ENCODE data around the gene ADAMTSL1. TPM values are rescaled to one million over a fixed set of nuclear protein-coding genes. Genes with fewer than 3 reads are reported as not detected.

ADAMTSL1 gene
- total and polyA plus RNA-seq, 2 of the 13 experiments (the other 11 are each of a cell fraction or from before 2014, with no cell fraction given): not detected

GRCh38 chr9:18579536-18579935, 105.6 kb downstream of the ADAMTSL1 start:
- in situ Hi-C loops (cut with HindIII; ENCODE audit: extremely low pct_ligation_motif_present, low pct_unique_long_range_greater_than_20kb) (no loop called here), intact Hi-C loops (cut with micrococcal nuclease; ENCODE audit: unreplicated experiment) (no loop called here)
- Histone ChIP-seq H3K4me3 (replicated peaks in 1 of 3; ENCODE audit: insufficient read depth in 1 of 3, low read depth in 2 of 3, low read length in 3 of 3) (no peak overlapping the region), H3K27ac (ENCODE audit: extremely low read length, insufficient read depth, low read length) (no peak overlapping the region), H3K79me2 (ENCODE audit: insufficient read depth, low read length) (no peaks in the 10 kb centered on the region), H3K4me1 (ENCODE audit: insufficient read depth, low read length) (no peaks in the 10 kb centered on the region), H3K4me2 (ENCODE audit: low read depth, low read length) (no peak overlapping the region), H3K36me3 (replicated peaks in 1 of 2; ENCODE audit: control insufficient read depth in 1 of 2, insufficient read depth in 2 of 2, low read length in 2 of 2) (no peaks in the 10 kb centered on the region), H3K9ac (ENCODE audit: insufficient read depth, low read depth, low read length) (no peak overlapping the region), H2AFZ (ENCODE audit: low read length) (no peak overlapping the region), H4K20me1 (ENCODE audit: insufficient read depth, low read length) (no peaks in the 10 kb centered on the region), H3K9me3 (ENCODE audit: low read length) (no peaks in the 10 kb centered on the region), H3K27me3 (ENCODE audit: control insufficient read depth in 1 of 2, insufficient read depth in 2 of 2, low read length in 2 of 2) (no peaks in the 10 kb centered on the region)
- POLR2A ChIA-PET: no interaction called here
- TF ChIP-seq SRF (IDR thresholded peaks at IDR 0.05; ENCODE audit: low read depth, low read length) (no peak), PREB (CRISPR knock-in tag; IDR thresholded peaks at IDR 0.05) (no peak), EP300 (IDR thresholded peaks at IDR 0.05; ENCODE audit: low read depth in 2 of 2, low read length in 2 of 2) (no peak), EP300 (CRISPR knock-in tag; IDR thresholded peaks at IDR 0.05; ENCODE audit: borderline replicate concordance) (no peak), SIN3B (IDR thresholded peaks at IDR 0.05; ENCODE audit: low read length) (no peak), ARID2 (CRISPR knock-in tag; IDR thresholded peaks at IDR 0.05; ENCODE audit: borderline replicate concordance) (no peak), ZBTB7B (CRISPR knock-in tag; IDR thresholded peaks at IDR 0.05) (no peak)
- no TSS peak for BruUV-seq (replicated peaks)
- DNase-seq (ENCODE audit: low spot score) (no peak), ATAC-seq (no peak), FAIRE-seq (no peak)
- CTCF ChIA-PET (ENCODE audit: low intra/inter-chr PET ratio, low total read pairs): no interaction called here
- WGBS (ENCODE audit: low lambda C conversion rate): under 1% methylated on average over 2 of the region's 2 CpGs

GRCh38 chr9:18580151-18580550, 106.2 kb downstream of the ADAMTSL1 start:
- FAIRE-seq: no peak
- POLR2A ChIA-PET: no interaction called here

More at GRCh38 chr9:18580151-18580550, 106.2 kb downstream of the ADAMTSL1 start:
- ATAC-seq (no peak), DNase-seq (ENCODE audit: low spot score) (no peak)
- in situ Hi-C loops (cut with HindIII; ENCODE audit: extremely low pct_ligation_motif_present, low pct_unique_long_range_greater_than_20kb) (no loop called here), intact Hi-C loops (cut with micrococcal nuclease; ENCODE audit: unreplicated experiment) (no loop called here)
- no peaks in the 10 kb centered on the region for H3K79me2 ChIP-seq (ENCODE audit: insufficient read depth, low read length)
- H3K4me2 ChIP-seq (ENCODE audit: low read depth, low read length): no peak overlapping the region
- H3K9ac ChIP-seq (ENCODE audit: insufficient read depth, low read depth, low read length): no peak overlapping the region
- WGBS (ENCODE audit: low lambda C conversion rate): 0% methylated on average over 1 of the region's 1 CpG
- H4K20me1 ChIP-seq (ENCODE audit: insufficient read depth, low read length): no peaks in the 10 kb centered on the region
- no peak overlapping the region for H3K27ac ChIP-seq (ENCODE audit: extremely low read length, insufficient read depth, low read length)
- H2AFZ ChIP-seq (ENCODE audit: low read length): no peak overlapping the region
- H3K36me3 ChIP-seq (replicated peaks in 1 of 2; ENCODE audit: control insufficient read depth in 1 of 2, insufficient read depth in 2 of 2, low read length in 2 of 2): no peaks in the 10 kb centered on the region
- CTCF ChIA-PET (ENCODE audit: low intra/inter-chr PET ratio, low total read pairs): no interaction called here
- H3K27me3 ChIP-seq (ENCODE audit: control insufficient read depth in 1 of 2, insufficient read depth in 2 of 2, low read length in 2 of 2): no peaks in the 10 kb centered on the region
- no peak overlapping the region for H3K4me3 ChIP-seq (replicated peaks in 1 of 3; ENCODE audit: insufficient read depth in 1 of 3, low read depth in 2 of 3, low read length in 3 of 3)
- no TSS peak for BruUV-seq (replicated peaks)
- H3K4me1 ChIP-seq (ENCODE audit: insufficient read depth, low read length): no peaks in the 10 kb centered on the region
- no peaks in the 10 kb centered on the region for H3K9me3 ChIP-seq (ENCODE audit: low read length)
- no peak for TF ChIP-seq FOXO1 (CRISPR knock-in tag; IDR thresholded peaks at IDR 0.05)
- TF ChIP-seq ELF3 (CRISPR knock-in tag; IDR thresholded peaks at IDR 0.05): no peak
- no peak for TF ChIP-seq ZNF660 (CRISPR knock-in tag; IDR thresholded peaks at IDR 0.05; ENCODE audit: borderline replicate concordance, low read depth)
- no peak for TF ChIP-seq EED (CRISPR knock-in tag; IDR thresholded peaks at IDR 0.05)
- no peak for TF ChIP-seq ZBTB34 (CRISPR knock-in tag; IDR thresholded peaks at IDR 0.05)
- no peak for TF ChIP-seq CERS6 (CRISPR knock-in tag; IDR thresholded peaks at IDR 0.05)
- no peak for TF ChIP-seq NFYB (CRISPR knock-in tag; IDR thresholded peaks at IDR 0.05)
- no peak for TF ChIP-seq AGO1 (IDR thresholded peaks at IDR 0.05; ENCODE audit: low read depth, low read length, poor library complexity, severe bottlenecking)
- no peak for TF ChIP-seq HNF4G (IDR thresholded peaks at IDR 0.05; ENCODE audit: borderline replicate concordance, low read depth, low read length)
- TF ChIP-seq HNF4G (CRISPR knock-in tag; IDR thresholded peaks at IDR 0.05; ENCODE audit: borderline replicate concordance, low read depth): no peak

Measured in HepG2 (cell line).